HepG2 (cell line): ENCODE data around the gene RRAS. TPM values are rescaled to one million over a fixed set of nuclear protein-coding genes. Genes with fewer than 3 reads are reported as not detected.

Experiments used
- AHR ChIP-seq: IDR thresholded peaks from 2 replicates; pipeline ENCODE4 v1.6.1; 2018; ENCODE audit warnings: missing genetic modification reagents, missing compliant biosample characterization
- HDAC2 ChIP-seq: sonication (generic); formaldehyde crosslinking; IDR thresholded peaks from 2 replicates; pipeline ENCODE4 v1.4.0; 2020; ENCODE audit warnings: missing genetic modification reagents
- SETDB1 ChIP-seq: sonication (generic); formaldehyde crosslinking; IDR thresholded peaks from 2 replicates; pipeline ENCODE4 v1.5.1; 2020; ENCODE audit warnings: missing genetic modification reagents, mild to moderate bottlenecking, borderline replicate concordance
- SMARCC2 ChIP-seq: fragments of 450-650 bp; IDR thresholded peaks from 2 replicates; pipeline ENCODE4 v1.6.1; 2017; ENCODE audit warnings: antibody characterized with exemption, mild to moderate bottlenecking
- SNRNP70 ChIP-seq: fragments of 200-400 bp; formaldehyde crosslinking; IDR thresholded peaks from 2 replicates; pipeline ENCODE4 v1.6.1; 2017; ENCODE audit warnings: mild to moderate bottlenecking, low read depth, low read length, moderate library complexity
- ZFP41 ChIP-seq: sonication (generic); formaldehyde crosslinking; IDR thresholded peaks from 2 replicates; pipeline ENCODE4 v1.4.0; 2020; ENCODE audit warnings: mild to moderate bottlenecking, missing genetic modification reagents, borderline replicate concordance
- ZNF292 ChIP-seq: sonication (generic); formaldehyde crosslinking; IDR thresholded peaks from 2 replicates; pipeline ENCODE4 v1.8.1; 2022; ENCODE audit warnings: mild to moderate bottlenecking, low read depth, missing genetic modification reagents, borderline replicate concordance
- ZNF616 ChIP-seq: sonication (generic); formaldehyde crosslinking; IDR thresholded peaks from 2 replicates; pipeline ENCODE4 v1.5.0; 2020; ENCODE audit warnings: low read depth, mild to moderate bottlenecking, missing genetic modification reagents
- ZNF878 ChIP-seq: sonication (generic); formaldehyde crosslinking; IDR thresholded peaks from 2 replicates; pipeline ENCODE4 v1.8.1; 2023; ENCODE audit warnings: mild to moderate bottlenecking, missing genetic modification reagents, moderate library complexity
- polyA plus RNA-seq, 8 experiments: library from polyadenylated mRNA; depleted of rRNA in 3 of 8; stranded (reverse) in 7 of 8; unstranded in 1 of 8; fragments of >200 nt; fragmentation: Illumina TruSeq in 4 of 8; extraction: Trizol in 4 of 8; gene quantifications; 2 replicates each; pipeline versions ENCODE4 v1.2.1 to v1.2.3, GENCODE V29; 2011 to 2016; ENCODE audit warnings: low read depth in 4 of 8, missing spikeins in 1 of 8, mixed read lengths in 1 of 8; ENCODE audit not compliant: insufficient read depth in 1 of 8
- total RNA-seq, 5 experiments: library from RNA; depleted of rRNA; stranded (reverse); fragments of >200 nt; fragmentation: Illumina TruSeq; extraction: Trizol; gene quantifications; 2 replicates each; pipeline ENCODE4 v1.2.3, GENCODE V29; 2016; ENCODE audit warnings: low read depth in 1 of 5
- TF ChIP-seq, protein P1 (sequence below): IDR thresholded peaks from 2 replicates; pipeline ENCODE4 v1.6.1; 2012; ENCODE audit warnings: low read depth, low read length, improper control_type of control experiment
- TF ChIP-seq, protein P2 (sequence below), 2 experiments: IDR thresholded peaks; 2 replicates each; pipeline ENCODE4 v1.6.1; 2011 to 2012; ENCODE audit warnings: low read length in 2 of 2, borderline replicate concordance in 1 of 2, low read depth in 1 of 2, mild to moderate bottlenecking in 1 of 2, moderate library complexity in 1 of 2

Gene RRAS
- total and polyA plus RNA-seq, 2 of the 13 experiments (the other 11 are each of a cell fraction or from before 2014, with no cell fraction given), result 1.5 to 12.0 TPM

DNA sequence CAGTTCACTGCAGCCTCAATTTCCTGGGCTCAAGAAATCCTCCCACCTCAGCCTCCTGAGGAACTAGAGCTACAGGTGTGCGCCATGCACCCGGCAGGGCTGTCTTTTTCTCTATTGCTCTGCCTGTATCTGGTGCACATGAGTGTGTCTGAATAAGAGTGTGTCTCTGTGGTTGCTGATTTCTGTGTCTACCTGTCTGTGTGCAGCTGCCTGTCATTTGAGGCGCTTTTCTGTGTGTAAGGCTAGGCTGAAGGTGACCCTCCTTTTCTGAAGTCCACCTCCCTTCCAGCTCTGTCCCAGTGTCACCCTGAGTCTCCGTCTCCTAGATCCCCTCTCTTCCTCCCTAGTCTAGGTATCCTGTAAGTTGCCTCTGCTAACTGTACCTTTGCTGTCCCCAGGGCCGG is 50.4 kb downstream of the RRAS start (continued):
- TF ChIP-seq, protein P1, sequence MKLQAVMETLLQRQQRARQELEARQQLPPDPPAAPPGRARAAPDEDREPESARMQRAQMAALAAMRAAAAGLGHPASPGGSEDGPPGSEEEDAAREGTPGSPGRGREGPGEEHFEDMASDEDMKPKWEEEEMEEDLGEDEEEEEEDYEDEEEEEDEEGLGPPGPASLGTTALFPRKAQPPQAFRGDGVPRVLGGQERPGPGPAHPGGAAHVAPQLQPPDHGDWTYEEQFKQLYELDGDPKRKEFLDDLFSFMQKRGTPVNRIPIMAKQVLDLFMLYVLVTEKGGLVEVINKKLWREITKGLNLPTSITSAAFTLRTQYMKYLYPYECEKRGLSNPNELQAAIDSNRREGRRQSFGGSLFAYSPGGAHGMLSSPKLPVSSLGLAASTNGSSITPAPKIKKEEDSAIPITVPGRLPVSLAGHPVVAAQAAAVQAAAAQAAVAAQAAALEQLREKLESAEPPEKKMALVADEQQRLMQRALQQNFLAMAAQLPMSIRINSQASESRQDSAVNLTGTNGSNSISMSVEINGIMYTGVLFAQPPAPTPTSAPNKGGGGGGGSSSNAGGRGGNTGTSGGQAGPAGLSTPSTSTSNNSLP, result no peak
- TF ChIP-seq ZNF292 (CRISPR knock-in tag), result 0 out of 2 replicates have a peak, but pooled peaks have one; percentile 23
- no peak for TF ChIP-seq ZNF878 (CRISPR knock-in tag)
- TF ChIP-seq ZFP41 (CRISPR knock-in tag), result no peak
- no peak for TF ChIP-seq SMARCC2
- no peak for TF ChIP-seq HDAC2 (CRISPR knock-in tag)
- TF ChIP-seq AHR (CRISPR knock-in tag), result no peak
- TF ChIP-seq, protein P2, sequence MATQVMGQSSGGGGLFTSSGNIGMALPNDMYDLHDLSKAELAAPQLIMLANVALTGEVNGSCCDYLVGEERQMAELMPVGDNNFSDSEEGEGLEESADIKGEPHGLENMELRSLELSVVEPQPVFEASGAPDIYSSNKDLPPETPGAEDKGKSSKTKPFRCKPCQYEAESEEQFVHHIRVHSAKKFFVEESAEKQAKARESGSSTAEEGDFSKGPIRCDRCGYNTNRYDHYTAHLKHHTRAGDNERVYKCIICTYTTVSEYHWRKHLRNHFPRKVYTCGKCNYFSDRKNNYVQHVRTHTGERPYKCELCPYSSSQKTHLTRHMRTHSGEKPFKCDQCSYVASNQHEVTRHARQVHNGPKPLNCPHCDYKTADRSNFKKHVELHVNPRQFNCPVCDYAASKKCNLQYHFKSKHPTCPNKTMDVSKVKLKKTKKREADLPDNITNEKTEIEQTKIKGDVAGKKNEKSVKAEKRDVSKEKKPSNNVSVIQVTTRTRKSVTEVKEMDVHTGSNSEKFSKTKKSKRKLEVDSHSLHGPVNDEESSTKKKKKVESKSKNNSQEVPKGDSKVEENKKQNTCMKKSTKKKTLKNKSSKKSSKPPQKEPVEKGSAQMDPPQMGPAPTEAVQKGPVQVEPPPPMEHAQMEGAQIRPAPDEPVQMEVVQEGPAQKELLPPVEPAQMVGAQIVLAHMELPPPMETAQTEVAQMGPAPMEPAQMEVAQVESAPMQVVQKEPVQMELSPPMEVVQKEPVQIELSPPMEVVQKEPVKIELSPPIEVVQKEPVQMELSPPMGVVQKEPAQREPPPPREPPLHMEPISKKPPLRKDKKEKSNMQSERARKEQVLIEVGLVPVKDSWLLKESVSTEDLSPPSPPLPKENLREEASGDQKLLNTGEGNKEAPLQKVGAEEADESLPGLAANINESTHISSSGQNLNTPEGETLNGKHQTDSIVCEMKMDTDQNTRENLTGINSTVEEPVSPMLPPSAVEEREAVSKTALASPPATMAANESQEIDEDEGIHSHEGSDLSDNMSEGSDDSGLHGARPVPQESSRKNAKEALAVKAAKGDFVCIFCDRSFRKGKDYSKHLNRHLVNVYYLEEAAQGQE (IDR thresholded peaks at IDR 0.05; ENCODE audit: borderline replicate concordance in 1 of 2, low read depth in 1 of 2, low read length in 2 of 2), result no peak
- TF ChIP-seq SETDB1 (CRISPR knock-in tag), result no peak
- TF ChIP-seq ZNF616 (CRISPR knock-in tag), result no peak
- no peak for TF ChIP-seq SNRNP70
